ENCODE data around the gene NRDC.

DNA sequence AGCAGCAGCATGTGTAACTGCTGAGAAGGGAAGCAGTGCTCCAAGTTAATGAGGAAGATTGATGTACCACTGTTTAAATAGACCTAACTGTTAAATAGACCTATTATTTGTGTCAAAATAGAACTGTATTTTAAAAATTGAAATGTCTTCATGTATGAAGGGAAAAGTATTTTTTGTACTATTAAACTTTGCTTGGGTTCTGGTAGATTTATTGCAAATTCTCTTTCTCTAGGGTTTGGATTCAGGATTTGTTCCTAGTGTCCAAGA lies 133.3 kb downstream of the NRDC start:
- TF ChIP-seq POLR2AphosphoS5 (IDR thresholded peaks at IDR 0.05; ENCODE audit: low read length) (no peak), EZH2 (IDR thresholded peaks at IDR 0.05; ENCODE audit: borderline replicate concordance, control insufficient read depth, low read depth, low read length) (no peak), ATF7 (IDR thresholded peaks at IDR 0.05; ENCODE audit: low read depth) (no peak), GABPA (IDR thresholded peaks at IDR 0.05; ENCODE audit: low read depth) (no peak), EP300 (IDR thresholded peaks at IDR 0.05; ENCODE audit: borderline replicate concordance in 1 of 2, control insufficient read depth in 1 of 2, low read depth in 2 of 2, low read length in 2 of 2) (no peak)
- TF ChIP-seq, protein P1, sequence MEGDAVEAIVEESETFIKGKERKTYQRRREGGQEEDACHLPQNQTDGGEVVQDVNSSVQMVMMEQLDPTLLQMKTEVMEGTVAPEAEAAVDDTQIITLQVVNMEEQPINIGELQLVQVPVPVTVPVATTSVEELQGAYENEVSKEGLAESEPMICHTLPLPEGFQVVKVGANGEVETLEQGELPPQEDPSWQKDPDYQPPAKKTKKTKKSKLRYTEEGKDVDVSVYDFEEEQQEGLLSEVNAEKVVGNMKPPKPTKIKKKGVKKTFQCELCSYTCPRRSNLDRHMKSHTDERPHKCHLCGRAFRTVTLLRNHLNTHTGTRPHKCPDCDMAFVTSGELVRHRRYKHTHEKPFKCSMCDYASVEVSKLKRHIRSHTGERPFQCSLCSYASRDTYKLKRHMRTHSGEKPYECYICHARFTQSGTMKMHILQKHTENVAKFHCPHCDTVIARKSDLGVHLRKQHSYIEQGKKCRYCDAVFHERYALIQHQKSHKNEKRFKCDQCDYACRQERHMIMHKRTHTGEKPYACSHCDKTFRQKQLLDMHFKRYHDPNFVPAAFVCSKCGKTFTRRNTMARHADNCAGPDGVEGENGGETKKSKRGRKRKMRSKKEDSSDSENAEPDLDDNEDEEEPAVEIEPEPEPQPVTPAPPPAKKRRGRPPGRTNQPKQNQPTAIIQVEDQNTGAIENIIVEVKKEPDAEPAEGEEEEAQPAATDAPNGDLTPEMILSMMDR (IDR thresholded peaks at IDR 0.05 in 2 of 3, conservative IDR thresholded peaks at IDR 0.05 in 1 of 3; ENCODE audit: control insufficient read depth in 2 of 3, extremely low read depth in 1 of 3, insufficient read depth in 1 of 3, low read depth in 3 of 3, low read length in 3 of 3): no peak
- TF ChIP-seq, protein P2, sequence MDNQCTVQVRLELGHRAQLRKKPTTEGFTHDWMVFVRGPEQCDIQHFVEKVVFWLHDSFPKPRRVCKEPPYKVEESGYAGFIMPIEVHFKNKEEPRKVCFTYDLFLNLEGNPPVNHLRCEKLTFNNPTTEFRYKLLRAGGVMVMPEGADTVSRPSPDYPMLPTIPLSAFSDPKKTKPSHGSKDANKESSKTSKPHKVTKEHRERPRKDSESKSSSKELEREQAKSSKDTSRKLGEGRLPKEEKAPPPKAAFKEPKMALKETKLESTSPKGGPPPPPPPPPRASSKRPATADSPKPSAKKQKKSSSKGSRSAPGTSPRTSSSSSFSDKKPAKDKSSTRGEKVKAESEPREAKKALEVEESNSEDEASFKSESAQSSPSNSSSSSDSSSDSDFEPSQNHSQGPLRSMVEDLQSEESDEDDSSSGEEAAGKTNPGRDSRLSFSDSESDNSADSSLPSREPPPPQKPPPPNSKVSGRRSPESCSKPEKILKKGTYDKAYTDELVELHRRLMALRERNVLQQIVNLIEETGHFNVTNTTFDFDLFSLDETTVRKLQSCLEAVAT (IDR thresholded peaks at IDR 0.05): no peak
- TF ChIP-seq, protein P3, sequence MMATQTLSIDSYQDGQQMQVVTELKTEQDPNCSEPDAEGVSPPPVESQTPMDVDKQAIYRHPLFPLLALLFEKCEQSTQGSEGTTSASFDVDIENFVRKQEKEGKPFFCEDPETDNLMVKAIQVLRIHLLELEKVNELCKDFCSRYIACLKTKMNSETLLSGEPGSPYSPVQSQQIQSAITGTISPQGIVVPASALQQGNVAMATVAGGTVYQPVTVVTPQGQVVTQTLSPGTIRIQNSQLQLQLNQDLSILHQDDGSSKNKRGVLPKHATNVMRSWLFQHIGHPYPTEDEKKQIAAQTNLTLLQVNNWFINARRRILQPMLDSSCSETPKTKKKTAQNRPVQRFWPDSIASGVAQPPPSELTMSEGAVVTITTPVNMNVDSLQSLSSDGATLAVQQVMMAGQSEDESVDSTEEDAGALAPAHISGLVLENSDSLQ (IDR thresholded peaks at IDR 0.05): no peak

All from GM12878 (cell line).